Activated CD4-positive, alpha-beta T cell treated with anti-CD3 and anti-CD28 coated beads, Interleukin-2, amount 50 U/mL, for 16 hours (primary cell): Measurements from ENCODE around the gene KEL.

Experiments used
- DNase-seq: peaks from one replicate; pipeline ENCODE4 v3.0.0-alpha.2; 2020

KEL gene

DNA sequence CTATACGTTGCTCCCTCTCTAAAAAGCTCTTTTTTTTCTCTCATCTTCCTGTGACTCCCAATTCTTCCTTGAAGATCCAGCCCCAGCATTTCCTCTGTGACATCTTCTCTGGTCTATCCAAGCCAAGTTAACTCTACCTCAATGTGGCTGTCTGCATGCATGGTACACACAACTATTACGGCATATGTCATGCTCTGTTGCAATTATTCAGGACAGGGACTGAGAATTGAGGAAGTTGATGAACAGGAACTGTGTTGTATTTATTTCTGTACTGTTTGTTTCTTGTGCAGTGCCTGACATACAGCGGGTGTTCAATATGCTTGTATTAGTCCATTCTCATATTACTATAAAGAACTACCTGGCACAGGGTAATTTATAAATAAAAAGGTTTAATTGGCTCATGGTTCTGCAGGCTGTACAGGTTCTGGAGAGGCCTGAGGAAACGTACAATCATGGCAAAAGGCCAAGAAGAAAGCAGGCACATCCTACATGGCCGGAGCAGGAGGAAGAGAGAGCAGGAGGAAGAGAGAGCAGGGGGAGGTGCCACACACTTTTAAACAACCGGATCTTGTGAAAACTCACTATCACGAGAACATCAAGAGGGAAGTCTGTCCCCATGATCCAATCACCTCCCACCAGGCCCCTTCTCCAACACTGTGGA lies 34.9 kb downstream of the KEL start:
- no peak for DNase-seq

DNA sequence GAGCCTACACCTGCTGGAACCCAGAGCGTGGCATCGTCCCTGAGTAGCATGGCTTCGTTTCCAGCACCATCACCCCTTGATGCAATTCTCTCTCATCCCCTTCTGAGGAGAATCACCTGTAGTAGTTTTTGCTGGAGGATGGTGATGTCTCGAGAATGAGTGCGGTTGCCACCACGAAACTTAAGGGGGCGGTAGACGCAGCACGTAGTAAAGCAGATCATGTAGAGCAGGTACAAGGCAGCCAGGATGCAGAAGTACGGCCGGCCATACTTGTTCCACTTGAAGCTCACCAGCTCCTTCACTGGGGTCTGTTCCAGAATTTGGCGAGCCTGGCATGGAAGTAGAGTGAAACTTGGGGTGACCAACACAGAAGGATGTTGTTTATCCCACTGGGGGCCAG lies 36.8 kb downstream of the KEL start:
- no peak for DNase-seq

DNA sequence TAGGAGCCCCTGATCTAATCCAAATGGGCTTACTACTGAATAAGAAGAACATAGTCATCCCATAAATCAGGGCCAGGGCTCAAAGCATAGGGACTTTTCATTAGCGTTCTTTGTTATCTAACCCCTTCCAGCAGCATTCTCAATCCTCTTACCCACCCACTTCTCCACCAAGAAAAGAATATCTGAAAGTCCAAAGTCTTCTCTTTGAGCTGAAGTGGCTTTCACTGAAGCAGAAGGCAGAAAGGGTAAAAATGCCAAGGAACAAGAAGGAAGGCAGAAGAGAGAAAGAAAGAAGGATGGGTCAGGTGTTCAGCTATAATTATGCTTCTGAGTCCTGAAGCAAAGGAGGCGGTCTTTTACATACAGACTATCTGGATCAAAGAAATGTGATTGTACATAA lies 38.8 kb downstream of the KEL start:
- DNase-seq: no peak

DNA sequence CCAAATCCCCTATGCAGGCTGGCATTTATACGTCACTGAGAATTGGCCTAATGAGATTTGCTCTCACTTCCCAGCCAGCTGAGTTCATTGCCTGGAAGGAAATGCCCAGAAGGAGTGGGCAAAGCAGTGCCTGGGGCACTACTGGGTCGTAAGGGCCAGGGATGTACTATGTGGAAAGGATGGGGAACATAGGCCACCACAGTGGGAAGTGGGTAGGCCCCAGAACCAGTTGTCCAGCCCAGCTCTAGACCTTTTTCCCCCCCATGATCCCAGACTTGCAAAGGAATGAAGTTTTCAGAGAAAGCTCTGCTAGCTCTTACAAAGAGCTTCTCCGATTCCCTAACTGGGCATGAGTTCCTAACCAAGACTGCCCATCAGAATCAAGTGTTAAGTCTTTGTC lies 42.5 kb downstream of the KEL start:
- DNase-seq: no peak

DNA sequence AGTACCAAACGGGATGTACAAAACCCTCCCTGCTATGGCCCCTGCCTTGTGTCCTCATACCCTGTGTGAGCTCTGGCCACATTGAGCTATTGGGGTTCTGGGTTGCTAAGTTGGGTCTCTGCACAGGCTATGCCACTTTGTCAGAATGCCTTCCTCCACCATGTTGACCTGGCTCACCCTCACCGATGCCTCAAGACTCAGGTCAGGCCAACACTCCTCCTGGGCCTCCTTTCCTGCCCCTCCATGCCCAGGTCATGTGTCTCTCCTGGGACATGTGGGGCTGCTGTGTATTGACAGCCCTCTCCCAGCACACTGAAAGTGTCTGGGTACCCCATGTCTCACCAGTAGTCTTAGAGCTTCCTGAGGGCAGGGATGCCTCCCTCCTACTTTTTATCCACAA lies 43.3 kb downstream of the KEL start:
- no peak for DNase-seq

DNA sequence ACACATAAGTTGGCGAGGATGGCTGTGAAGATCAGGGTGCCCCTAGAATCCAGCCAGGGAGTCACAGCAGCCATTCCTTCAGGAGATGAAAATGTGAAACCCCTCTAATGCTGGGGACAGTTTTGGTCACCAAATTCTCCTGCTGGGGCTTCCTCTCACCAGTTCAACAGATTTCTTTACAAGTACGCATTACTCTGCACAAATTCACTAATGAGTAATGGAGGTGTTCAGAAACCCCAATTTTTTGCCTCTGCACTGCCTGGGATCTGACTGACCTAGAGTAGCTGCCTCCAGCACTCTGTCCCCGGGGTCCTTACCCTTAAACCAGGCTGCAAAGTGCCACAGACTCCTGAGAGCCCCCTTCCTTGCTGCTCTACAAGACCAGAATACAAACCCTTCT lies 44.7 kb downstream of the KEL start:
- no peak for DNase-seq

DNA sequence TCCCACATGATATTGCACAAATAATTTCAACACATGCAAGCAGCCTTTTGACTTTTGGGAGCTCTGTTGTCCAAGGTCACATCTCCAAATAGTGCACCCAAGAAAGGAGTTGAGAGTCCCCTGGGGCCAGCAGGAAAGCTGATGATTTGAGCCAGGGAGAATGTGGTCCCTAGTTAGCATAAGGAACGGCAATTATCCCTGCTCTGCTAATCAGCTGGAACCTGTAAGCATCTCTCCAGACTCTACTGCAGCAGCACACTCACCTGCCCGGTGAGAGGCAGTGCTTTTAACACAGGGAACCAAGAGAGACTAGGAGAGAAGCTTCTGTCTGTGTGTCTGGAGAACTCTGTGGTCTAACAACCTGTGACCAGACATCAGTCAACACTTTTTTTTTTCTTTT lies 45.7 kb downstream of the KEL start:
- no peak for DNase-seq

DNA sequence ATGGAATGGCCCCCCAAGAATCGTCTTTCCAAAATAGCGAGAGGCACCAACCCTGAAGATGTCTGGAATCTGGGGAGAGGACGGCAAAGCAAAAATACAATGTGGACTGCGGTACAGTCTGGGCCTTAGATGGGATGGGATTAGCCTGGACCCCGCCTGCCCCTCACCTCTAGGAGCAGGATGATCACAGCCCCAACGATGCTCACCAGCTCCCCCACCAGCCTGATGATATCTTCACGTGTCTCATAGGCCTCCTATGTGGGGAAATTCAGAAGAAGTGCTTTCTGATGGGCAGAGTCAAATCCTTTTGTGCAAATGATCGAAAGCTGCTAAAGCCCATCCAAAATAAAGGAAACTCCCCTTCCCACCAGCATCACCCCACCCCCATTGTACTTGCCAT lies 46.8 kb downstream of the KEL start:
- no peak for DNase-seq

DNA sequence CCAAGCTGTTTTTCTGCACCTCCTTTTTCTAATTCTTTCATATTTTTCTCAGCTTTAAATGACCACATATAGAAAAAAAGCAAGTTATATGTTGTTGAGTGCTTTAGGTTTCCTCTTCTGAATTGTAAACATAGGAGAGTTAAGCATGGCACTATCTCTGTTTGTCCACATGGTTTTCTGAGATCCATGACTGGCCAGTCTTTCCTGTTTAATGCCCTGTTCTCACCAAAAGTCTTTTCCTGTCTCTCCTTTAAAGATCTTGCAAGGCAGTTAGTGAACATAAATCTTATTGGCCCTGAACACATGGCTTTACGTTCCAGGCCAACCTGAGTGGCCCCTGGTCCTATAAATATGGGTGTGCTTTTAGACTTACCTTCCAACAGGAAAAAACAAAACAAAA lies 48.0 kb downstream of the KEL start:
- DNase-seq: no peak

DNA sequence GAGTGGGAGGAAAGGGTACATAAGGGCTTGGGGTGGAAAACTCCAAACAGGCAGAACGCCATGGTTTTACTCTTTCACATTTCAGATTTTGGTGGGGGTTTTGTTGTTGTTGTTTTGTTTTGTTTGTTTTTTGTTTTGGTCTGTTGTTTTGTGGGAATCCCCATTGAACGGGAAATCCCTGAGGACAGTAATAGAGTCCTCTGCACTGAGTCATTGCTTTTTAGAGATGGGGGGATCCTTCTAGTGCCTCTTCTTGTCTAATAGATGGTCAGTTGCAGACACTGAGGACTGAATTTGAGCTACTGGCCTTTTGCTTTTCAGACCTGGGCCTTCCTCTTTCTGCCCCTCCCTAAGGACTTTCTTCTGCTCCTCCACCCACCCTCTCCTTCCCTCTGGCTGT lies 48.6 kb downstream of the KEL start:
- no peak for DNase-seq

DNA sequence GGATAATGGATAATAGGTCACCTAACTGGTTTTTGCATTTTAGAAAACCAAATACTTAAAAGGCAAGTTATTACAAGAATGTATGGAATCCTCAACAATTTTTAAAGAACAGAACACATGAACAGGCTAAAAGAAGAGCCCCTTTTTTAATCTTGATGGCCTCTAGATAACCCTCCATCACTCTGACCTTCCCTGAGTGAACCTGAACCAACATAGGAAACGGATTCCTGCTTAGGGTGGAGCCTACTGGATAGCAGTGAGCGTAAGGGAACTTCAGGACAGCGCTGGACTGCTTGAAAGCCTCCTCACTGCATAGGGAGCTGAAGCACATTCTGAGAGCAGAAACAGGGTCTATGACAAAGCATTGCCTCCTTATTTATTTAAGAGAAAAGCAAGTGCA lies 49.1 kb downstream of the KEL start:
- no peak for DNase-seq

DNA sequence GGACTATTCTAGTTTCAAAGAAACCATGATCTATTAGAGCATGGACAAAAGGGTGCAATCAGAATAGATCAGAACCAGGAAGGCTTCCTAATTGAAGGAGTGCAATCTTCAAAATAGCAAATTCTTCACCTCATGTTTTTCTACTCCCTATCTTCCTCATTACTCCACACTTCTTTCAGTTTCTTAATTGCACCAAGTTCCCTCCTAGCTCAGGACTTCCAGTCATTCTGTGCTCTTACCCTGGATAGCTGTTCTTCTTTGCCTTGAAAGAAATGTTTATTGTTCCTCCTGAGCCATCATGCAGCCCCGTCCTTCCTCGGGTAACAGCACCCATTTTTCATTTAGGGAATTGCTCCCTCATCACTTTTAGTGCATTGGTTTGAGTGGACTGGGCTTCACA lies 51.7 kb downstream of the KEL start:
- no peak for DNase-seq

DNA sequence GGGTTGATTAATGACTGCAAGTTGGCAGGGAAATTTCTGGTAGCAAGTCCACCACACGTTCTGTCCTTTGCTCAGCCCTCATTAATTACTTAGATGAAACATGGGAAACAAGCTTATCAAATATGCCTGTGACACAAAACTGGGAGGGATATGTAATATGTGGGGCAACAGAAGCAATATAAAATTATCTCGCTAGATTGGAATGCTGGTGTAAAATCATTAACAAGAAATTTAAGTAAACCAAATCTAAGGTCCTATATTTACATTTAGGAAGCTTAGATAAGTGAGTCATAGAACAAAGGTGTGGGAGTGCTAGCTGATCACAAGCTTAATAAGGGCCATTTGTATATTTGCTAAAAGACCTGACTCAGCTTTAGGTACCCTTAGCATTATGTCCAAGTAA lies 52.1 kb downstream of the KEL start:
- no peak for DNase-seq

DNA sequence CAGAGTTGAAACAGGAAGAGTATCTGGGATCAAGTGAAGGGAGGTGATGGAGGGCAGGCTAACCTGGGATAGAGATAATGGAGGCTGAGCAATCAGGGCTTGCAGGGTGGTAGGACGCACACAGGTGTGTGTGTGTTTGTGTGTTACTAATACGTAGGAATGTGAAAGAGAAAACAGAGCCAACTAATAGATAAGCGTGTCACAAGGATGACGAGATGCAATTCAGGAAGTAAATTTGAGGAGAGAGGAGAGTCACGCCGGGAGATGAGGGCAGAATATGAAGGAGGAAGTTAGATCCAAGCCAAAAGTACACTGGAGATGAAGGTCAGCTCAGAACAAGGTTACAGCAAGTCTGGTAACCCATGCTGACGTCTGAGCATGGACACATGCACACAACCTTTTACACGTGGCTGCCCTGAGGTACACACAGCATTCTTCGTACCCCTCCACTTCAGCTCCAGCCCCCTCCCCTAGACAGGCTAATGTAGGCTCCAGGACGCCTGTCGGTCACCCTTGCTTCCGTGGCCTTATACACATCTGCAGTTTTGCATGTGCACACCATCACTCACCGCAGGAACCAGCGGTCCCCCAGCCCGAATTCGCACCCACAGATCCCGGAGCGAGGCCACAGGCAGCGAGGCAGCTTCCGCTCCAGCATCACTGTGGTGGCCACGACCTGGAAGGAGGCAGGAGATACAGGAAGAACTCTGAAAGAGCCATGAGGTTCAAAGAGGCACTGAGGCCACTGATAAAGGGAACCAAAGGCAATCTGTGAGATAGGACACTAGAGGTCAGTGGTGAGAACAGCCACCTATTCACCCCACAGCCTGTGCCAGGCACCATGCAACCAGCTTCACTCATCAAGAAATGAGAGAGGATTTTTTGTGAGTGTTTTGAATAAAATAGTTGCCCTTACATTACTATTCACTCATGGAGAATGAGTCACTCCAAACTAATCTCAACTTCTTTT lies 53.0 kb downstream of the KEL start:
- no peak for DNase-seq

DNA sequence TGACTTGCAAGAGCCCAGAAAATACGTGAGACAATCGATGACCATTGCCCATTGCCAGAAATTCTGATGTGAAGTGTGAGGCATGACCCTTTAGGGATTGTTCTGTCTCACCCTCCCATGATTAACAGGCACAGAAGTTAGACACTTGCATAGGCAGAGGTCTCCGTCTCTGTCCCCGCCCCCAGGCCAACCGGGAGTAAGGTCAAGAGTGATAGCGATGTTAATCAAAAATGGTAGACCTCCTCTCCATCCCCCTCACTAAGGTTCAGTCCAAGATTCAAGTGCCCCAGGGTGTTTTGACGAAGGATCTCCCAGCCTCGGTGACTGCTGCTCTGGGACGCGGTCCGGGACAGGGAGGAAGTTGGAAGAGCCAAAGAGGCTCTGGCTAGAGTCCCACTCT lies 53.9 kb downstream of the KEL start:
- DNase-seq: no peak

DNA sequence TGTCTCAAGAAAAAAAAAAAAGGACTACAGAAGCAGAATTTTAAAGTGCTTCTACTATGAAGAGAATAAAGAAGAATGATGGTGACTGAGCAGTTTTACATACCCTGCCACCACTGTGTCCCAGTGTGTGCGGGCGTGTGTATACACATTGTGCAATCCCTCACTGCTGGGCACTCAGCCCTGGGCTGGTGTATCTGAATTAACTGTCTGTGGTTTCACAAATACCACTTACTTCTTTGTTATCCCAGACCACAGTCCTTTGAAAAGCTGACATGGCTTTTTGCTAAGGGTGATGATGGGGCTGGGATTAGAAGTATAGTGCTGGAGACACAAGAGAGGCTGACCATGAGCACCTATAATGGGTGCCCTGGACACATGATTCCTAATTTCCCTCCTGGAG lies 55.5 kb downstream of the KEL start:
- DNase-seq: no peak

DNA sequence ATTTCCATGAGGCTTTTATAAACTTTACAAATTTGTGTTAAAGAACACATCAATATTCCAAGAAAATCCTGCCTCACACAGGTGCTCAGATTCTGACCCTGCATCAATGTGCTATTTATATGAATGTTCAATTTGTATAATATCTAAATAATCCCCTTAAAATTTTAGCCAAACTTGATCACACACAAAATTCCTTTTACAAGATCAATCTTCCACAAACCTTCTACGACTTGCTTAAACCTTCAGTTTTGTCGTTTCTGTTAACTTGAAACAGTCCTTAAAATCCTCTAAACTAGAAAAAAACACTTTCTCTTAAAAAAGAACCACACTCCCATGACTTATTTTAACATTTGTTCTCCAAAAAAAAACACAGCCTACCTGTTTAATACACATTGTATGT lies 56.4 kb downstream of the KEL start:
- no peak for DNase-seq

DNA sequence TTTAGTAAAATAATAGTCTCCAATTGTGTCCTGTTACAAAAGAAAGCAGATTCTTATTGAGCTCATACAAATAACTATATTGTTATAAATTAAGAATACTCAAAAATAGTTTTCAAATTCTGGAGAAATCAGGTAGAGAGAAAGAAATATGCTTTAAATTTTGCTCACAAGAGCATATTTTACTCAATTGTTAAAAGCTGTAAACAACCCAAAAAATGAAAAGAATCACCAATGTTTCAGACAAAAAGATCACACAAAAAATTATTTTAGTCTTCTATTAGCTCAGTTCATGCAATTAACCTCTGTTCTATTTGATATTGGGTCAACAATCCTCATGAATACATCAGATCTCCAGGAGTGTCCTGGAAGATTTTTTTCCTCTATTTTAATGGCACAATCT lies 58.0 kb downstream of the KEL start:
- DNase-seq: no peak

DNA sequence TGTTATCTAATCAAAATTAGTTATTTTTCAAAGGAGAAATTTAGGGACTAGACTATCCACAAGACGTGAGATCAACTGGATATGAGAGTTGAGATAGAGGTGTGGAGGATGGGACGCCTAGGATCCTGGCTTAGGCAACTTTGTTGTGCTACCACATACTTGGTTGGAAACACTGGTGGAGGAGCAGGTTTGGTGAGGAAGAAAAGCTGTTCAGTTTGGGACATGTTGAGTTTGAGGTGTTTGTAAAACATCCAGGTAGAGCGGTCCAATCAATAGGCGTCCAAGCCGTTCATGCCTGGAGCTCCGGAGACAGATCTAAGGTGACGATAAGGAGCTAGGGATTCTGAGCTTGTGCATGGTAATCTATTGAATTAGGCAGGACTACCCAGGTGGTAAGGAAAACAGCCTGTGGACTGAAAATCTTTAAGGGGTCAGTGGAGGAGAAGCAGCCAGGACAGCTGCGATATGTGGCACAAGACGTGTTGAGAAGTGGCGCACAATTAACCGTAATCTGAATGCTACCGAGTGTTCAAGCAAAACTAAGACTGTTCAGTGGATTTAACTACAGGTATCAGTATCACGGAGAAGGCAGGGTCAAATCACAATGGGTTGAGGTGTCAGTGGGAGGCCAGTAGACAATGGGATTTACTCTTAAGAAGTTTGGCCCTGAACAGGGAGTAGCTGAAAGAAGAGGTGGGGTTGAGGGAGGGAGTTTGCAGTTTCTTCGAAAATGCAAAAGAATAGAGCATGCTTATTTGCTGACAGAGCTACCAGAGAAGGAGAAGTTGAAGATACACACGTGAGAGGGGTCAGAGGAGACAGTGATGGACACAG lies 60.5 kb downstream of the KEL start:
- no peak for DNase-seq

DNA sequence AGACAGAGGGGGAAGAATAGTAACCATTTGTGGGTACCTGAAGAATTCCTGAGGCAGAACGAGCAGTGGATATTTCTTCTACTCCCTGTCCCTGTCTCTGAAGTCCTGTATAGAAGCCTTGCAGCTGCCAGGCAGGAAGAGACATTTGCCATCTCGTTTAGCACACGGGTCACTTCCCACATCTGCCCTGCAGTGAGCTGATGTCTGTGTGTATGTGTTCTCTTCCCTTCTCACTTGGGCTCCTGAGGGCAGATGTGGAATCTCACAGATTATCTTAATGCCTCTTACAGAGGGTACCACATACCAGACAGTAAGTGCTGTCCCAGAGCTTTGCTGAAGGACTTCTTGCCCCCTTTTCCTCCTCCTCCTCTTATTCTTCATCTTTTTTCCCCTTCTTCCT lies 62.5 kb downstream of the KEL start:
- DNase-seq: no peak

DNA sequence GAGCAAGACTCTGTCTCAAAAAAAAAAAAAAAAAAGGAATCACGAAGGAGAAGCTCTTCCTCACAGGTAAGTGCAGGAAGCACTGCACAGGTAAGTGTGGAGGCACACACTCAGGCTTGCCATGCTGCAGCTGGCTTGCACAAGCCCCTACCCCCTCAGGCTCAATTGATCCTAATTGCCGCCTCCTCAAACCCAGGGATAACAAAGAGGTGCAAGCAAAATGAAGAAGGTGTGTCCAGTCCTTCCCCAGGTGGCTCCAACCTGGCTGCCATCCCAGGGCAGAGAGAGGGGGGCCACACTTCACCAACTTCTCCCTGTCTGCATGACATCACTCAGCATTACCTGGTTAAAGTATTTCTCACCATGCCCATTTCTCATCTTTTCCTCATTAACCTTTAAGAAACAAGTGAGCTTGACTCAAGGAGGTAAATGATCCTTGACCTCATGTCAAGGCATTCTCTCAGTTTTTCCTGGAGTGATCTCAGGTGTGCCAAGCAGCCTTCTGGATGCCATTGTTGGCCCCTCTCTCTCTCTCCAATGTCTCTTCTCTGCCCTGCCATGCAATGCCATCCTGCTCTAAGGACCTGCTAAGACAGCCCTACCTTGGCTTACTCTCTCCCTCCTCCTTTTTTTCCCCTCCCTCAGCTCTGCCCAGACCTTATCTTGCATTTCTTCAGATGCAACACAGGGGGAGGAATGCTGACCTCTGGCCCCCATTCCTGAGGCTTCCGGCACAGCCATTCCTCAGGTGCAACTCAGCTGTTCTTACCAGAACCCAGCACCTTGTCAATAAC lies 63.6 kb downstream of the KEL start:
- DNase-seq: no peak

DNA sequence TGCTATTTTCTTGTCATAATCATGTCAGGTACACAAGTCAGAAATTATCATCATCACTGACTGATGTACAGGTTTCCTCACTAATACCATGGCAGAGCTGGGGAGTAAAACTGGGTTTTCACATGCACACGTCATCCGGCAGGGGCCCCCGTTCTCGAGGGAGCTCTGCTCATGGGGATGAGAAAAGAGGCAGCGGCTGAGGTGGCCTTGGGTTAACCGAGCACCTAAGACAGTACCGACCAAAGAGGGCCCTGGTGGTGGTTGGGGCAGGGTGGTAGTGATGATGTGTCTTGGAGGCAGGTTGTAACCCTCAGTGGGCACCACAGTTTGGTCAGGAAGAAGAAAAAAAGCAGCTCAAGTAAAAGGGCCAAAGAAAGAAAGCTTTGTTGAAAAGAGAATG lies 64.5 kb downstream of the KEL start:
- no peak for DNase-seq
